NK-92 (cell line): ENCODE measurements around the gene ZSCAN10.
"Not testable (repeated sequence)": the region's sequence is repeated elsewhere in the genome, so short reads cannot be mapped to it uniquely, and the experiment has no call there.

Source experiments
- DNase-seq: peaks from one replicate; lab custom pipeline; 2025; ENCODE audit not compliant: unreplicated experiment; lab: John Stamatoyannopoulos, UW

Gene ZSCAN10

DNA sequence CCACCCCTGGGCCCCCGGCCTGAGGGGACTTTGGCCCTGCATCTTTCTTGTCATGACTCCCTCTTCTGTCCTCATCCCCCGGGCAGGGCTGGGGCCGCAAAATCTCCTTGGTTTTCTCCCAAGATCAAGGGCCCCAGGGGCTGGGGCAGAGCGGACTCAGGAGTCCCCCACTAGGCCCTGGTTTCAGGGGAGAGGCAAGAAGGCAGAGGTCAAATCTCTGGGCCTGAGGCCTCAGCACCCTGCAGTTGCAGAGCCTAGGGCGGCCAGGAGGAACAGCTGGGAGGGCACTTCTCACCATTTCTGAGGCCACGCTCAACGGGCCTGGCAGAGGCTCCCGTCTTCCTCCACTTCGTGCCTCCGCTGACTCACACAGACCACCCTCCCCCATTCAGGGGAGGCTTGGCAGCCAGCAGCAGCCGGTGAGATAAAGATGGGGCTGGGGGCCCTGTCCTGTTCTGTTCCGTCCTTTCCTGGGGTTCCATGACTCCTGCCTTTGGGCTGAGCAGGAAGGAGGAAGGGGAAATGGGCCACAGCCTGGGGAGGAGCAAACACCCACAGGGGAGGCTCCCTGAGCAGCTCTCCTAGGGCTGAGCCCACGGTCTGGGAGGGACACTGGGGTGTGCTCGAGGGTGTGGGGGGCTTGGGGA lies 12.4 kb downstream of the ZSCAN10 start:
- no peak for DNase-seq

GRCh38 chr16:3085868-3086595 lies 13.1 kb downstream of the ZSCAN10 start:
- DNase-seq, result no peak

DNA sequence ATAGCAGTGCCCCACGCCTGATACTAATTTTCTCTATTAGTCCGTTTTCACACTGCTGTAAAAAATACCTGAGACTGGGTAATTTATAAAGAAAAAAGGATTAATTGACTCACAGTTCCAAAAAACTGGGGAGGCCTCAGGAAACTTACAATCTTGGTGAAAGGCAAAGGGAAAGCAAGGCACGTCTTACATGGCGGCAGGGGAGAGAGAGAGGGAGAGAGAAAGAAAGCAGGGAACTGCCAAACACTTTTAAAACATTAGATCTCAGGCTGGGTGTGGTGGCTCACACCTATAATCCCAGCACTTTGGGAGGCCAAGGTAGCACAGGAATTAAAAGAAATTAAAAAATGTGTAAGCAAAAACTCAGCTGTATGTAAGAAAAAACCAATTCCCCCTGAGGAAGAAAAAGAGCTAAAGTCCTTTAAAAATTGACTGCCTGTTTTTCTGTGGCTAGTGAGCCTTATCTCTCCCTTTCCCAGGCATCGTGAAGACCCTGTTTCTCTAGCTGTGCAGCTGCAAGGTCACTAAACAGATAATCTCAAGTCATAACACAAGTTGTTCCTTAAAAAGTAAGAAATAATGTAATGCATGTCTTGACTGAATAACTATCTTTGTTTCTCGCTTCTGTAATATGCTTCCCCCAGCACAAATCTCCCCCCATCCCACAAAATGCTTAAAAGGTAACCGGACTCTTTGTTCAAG lies 14.0 kb downstream of the ZSCAN10 start:
- no peak for DNase-seq

DNA sequence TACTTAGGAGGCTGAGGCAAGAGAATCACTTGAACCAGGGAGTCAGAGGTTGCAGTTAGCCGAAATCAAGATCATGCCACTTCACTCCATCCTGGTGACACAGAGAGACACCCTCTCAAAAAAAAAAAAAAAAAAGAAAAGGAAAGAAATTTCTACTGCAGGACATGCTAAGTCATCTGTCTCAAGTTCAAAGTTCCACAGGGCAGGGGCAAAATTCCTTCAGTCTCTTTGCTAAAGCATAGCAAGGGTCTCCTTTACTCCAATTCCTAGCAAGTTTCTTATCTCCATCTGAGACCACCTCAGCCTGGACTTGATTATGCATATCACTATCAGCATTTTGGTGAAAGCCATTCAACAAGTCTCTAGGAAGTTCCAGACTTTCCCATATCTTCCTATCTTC lies 14.6 kb downstream of the ZSCAN10 start:
- no peak for DNase-seq

DNA sequence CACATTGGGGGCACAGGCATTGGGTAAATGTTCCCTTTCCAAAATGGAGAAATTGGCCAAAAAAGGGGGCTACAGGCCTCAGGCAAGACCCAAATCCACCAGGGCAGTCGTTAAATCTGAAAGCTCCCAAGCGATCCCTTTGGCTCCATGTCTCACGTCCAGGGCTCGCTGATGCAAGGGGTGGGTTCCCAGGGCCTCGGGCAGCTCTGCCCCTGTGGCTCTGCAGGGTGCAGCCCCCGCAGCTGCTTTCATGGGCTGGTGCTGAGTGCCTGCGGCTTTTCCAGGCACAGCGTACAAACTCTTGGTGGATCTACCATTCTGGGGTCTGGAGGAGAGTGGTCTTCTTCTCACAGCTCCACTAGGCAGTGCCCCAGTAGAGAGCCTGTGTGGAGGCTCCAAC lies 15.7 kb downstream of the ZSCAN10 start:
- not testable (repeated sequence) for DNase-seq

GRCh38 chr16:3081957-3082356 lies 17.1 kb downstream of the ZSCAN10 start:
- not testable (repeated sequence) for DNase-seq

DNA sequence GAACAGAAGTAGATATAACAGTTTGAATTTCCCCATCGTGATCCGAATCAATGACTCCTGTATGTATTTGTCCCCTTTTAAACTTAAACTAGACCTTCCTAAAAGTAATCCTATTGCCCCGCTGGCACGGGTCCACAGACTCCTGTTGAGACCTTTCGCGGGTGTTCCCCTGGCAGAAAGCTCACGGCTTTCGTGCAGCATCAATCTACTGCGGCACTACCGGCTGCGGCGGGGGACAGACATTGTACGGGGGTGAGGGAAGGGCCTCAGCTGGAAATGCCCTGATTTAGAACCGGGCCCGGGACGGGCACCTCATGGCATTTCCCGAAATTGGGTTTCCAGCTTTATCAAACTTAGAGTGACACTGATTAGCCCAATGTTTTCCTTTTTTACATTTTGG lies 19.1 kb downstream of the ZSCAN10 start:
- DNase-seq, result no peak

- no peak for DNase-seq
These were observed 22.5 kb downstream of the ZSCAN10 start for GRCh38 chr16:3076577-3076976.

DNA sequence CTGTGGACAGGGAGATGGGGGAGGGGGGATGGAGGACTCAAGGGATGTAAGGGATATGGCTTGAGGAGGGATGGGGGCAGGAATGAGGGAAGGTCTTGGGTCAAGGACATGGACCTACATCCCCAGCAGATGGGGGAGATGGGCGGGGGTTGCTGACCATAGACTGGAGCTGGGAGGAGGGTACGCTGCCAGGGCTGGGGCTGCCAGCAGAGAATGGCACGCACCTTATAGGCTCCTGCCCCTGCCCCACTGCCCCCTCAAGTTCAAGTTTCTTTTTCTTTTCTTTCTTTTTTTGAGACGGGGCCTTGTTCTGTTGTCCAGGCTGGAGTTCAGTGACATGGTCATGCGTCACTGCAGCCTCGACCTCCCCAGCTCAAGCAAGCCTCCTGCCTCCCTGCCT lies 23.1 kb downstream of the ZSCAN10 start:
- not testable (repeated sequence) for DNase-seq

DNA sequence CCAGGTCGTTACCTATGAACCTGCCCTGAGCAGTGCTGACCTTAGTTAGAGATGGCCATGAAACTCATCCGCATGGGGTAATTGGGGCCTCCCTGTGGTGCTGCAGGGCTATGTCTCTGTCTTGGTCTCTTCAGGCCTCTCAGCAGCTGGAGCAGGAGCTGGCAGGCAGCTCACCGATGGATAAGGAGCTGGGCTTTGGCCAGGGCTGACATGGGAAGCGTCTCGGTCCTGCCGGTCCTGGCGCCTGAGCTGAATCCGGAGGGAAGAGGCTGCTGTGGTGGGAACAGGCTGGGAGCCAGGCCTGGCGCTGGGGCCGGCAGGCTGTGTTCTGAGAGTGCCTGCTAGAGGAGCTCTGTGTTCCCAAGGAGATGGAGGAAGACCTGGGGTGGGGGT lies 23.6 kb downstream of the ZSCAN10 start:
- DNase-seq, result no peak

GRCh38 chr16:3074860-3075522 lies 24.1 kb downstream of the ZSCAN10 start:
- DNase-seq, result no peak

GRCh38 chr16:3073448-3073847 lies 25.6 kb downstream of the ZSCAN10 start:
- DNase-seq, result no peak

DNA sequence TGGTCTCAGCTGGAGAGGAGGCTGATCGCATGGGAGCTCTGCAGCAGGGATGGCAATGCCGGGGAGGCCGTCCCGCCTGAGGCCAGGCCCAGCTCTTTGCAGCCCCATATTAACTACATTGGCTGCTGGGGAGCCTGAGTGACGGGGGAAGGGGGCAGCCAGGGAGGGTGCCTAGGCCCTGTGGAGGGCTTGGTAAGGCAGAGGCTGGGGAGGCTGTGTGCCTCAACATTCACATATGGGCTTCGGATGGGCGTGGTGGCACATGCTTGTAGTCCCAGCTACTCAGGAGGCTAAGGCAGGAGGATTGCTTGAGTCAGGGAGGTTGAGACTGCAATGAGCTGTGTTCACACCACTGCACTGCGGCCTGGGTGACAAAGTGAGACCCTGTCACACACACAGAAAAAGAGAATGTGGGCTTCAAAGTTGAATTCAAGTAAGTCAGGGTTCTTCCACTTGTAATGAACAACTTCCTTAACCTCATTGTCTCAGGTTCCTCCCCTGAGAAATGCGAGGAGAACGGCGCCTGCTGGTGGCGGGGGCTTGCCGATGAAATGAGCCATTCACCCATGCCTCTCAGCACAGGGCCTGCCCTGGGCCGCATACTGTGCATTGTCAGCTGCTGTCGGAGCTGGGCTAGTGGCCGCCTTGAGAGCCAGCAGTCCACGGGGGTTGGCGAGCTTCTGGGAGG lies 26.4 kb downstream of the ZSCAN10 start:
- DNase-seq, result not testable (repeated sequence)

DNA sequence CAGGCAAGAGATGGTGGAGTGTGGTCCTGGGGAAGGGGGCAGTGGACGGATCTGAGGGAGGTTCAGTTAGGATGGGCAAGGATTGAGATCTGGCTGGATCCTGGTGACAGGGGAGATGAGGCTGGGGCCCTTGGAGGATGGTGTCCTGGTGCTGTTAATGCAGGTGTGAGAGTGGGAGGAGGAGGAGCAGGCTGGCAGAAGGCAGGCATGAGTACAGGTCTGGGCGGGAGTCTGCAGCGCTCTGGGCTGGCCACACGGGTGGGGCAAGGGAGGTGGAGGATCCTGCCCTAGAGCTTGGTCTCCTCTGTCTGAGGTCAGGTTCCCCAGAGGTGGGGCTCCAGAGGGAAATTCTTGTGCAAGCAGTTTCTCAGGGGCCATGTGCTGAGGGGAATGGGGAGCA lies 26.9 kb downstream of the ZSCAN10 start:
- DNase-seq, result not testable (repeated sequence)

DNA sequence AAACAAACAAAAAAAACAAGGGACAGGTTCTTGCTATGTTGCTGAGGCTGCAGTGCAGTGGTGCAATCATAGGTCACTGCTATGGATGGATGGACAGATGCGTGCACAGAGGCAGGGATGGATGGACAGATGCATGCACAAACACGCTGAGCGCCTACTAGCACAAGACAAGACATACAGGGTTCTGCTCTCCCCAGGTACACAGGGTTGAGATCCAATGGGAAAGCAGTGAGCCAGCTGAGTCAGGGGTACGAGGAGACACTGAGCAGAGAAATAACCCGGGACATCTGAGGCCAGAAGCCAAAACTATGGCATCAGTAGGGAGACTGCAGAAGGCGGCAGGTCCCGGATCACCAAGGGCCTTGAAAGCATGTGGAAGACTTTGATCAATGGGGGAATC lies 27.4 kb downstream of the ZSCAN10 start:
- no peak for DNase-seq

DNA sequence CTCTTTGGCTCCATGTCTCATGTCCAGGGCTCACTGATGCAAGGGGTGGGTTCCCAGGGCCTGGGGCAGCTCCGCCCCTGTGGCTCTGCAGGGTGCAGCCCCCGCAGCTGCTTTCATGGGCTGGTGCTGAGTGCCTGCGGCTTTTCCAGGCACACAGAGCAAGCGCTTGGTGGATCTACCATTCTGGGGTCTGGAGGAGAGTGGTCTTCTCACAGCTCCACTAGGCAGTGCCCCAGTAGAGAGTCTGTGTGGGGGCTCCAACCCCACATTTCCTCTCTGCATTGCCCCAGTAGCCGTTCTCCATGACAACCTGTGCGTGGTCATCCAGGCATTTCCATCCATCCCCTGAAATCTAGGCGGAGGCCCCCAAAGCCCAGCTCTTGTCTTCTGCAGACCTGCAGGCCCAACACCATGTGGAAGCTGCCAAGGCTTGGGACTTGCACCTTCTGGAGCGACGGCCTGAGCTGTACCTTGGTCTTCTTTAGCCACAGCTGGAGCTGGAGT lies 28.4 kb downstream of the ZSCAN10 start:
- no peak for DNase-seq

DNA sequence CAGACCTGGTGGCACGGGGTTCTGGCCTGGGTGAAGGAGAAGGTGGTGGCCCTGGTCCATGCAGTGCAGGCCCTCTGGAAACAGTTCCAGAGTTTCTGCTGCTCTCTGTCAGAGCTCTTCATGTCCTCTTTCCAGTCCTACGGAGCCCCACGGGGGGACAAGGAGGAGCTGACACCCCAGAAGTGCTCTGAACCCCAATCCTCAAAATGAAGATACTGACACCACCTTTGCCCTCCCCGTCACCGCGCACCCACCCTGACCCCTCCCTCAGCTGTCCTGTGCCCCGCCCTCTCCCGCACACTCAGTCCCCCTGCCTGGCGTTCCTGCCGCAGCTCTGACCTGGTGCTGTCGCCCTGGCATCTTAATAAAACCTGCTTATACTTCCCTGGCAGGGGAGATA lies 29.9 kb downstream of the ZSCAN10 start:
- not testable (repeated sequence) for DNase-seq

GRCh38 chr16:3068487-3068886 lies 30.6 kb downstream of the ZSCAN10 start:
- DNase-seq, result no peak

DNA sequence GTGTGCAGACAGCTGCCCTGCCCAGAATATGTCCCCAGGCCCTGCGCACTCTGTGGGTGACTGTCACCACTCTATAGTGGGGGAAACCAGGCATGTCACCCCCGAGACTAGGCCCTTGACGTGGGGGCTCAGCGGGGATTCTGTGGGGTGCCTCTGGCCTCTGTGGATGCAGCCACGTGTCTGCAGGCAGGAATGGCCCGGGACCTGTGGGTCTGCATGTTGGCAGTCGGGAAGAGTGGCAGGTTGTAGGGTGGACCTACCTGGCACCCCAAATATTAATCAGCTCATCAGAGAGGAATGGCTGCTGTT lies 32.7 kb downstream of the ZSCAN10 start:
- DNase-seq, result no peak

GRCh38 chr16:3065742-3066439 lies 33.2 kb downstream of the ZSCAN10 start:
- no peak for DNase-seq
